ENCODE results near the gene PPP6R2. TPM values are rescaled to one million over a fixed set of nuclear protein-coding genes. Genes with fewer than 3 reads are reported as not detected.

The PPP6R2 gene
- total and polyA plus RNA-seq, 2 of the 8 experiments (the other 6 are each of a cell fraction or from before 2014, with no cell fraction given): 25.0 to 32.2 TPM

DNA sequence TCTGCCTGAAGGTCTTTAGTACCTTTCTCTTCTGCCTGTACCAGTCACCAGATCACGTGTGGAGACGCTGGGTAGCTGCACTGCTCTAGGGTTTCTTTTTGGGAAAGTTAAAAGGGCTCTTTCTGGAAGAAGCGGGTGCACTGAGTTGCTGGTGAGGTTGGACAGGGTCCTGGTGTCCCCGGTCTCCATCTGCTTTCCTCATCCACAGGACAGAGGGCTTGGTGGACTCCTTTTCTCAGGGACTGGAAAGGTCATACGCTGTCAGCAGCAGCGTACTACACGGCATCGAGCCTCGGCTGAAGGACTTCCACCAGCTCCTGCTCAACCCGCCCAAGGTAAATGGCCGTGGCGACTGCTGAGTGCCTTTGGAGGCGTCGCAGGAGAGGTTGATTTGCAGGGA lies 78.9 kb downstream of the PPP6R2 start:
- no peak overlapping the region for H3K56ac ChIP-seq (replicated peaks; ENCODE audit: insufficient read length, low read depth, low read length)

More for the DNA sequence above, 78.9 kb downstream of the PPP6R2 start:
- Histone ChIP-seq H2BK120ac (replicated peaks; ENCODE audit: low read depth, low read length) (no peak overlapping the region), H2BK15ac (ENCODE audit: low read length) (no peak overlapping the region), H3K23me2 (ENCODE audit: low read depth, low read length) (no peaks in the 10 kb centered on the region), H3K14ac (ENCODE audit: insufficient read length) (no peak overlapping the region), H3K79me2 (ENCODE audit: control insufficient read depth in 1 of 2, insufficient read depth in 2 of 2, low read length in 2 of 2) (no peaks in the 10 kb centered on the region), H2AK5ac (ENCODE audit: low read depth, low read length) (no peak overlapping the region), H3K9me3 (ENCODE audit: insufficient read depth in 2 of 2, low read depth in 1 of 2, low read length in 1 of 2) (no peaks in the 10 kb centered on the region), H3K9ac (replicated peaks in 1 of 4; ENCODE audit: extremely low read depth in 1 of 4, low read depth in 3 of 4, low read length in 3 of 4) (no peak overlapping the region), H4K91ac (replicated peaks; ENCODE audit: insufficient read length, low read length) (no peak overlapping the region), H3K18ac (ENCODE audit: extremely low read depth, low read length) (no peak overlapping the region), H2BK12ac (ENCODE audit: low read depth, low read length) (no peak overlapping the region), H3K4ac (replicated peaks; ENCODE audit: insufficient read length, low read depth, low read length) (no peak overlapping the region), H2BK5ac (ENCODE audit: low read depth, low read length) (no peak overlapping the region), H2BK20ac (ENCODE audit: low read length) (no peak overlapping the region), H2AFZ (ENCODE audit: low read length) (no peak overlapping the region), H3K4me1 (replicated peaks in 1 of 4; ENCODE audit: control insufficient read depth in 3 of 4, insufficient read depth in 4 of 4, low read length in 3 of 4) (no peaks in the 10 kb centered on the region), H3K79me1 (ENCODE audit: low read depth, low read length) (no peaks in the 10 kb centered on the region), H3K4me2 (ENCODE audit: insufficient read depth in 1 of 2, low read depth in 2 of 2, low read length in 2 of 2) (no peak overlapping the region), H4K8ac (ENCODE audit: extremely low read depth, insufficient read depth, low read length) (no peak overlapping the region; the same call in 1 of the 2 replicates), H4K20me1 (replicated peaks in 1 of 2; ENCODE audit: control insufficient read depth in 1 of 2, insufficient read depth in 2 of 2, low read length in 2 of 2) (peaks cover 0 to 8% of the 10 kb centered on the region in 2 experiments), H3K36me3 (ENCODE audit: control insufficient read depth in 2 of 4, insufficient read depth in 4 of 4, low read length in 3 of 4) (peaks cover 9 to 44% (median 34%) of the 10 kb centered on the region in 4 experiments), H3K23ac (ENCODE audit: insufficient read length) (no peak overlapping the region), H3K27me3 (replicated peaks in 1 of 4; ENCODE audit: control insufficient read depth in 3 of 4, extremely low read depth in 1 of 4, insufficient read depth in 3 of 4, low read length in 3 of 4) (no peaks in the 10 kb centered on the region), H3K4me3 (ENCODE audit: extremely low read depth in 1 of 4, insufficient read depth in 2 of 4, low read depth in 3 of 4, low read length in 4 of 4) (no peak overlapping the region), H4K5ac (ENCODE audit: insufficient read length, low read depth, low read length) (no peak overlapping the region), H3K27ac (ENCODE audit: low read depth, low read length) (no peak overlapping the region)
- 93% methylated on average over 14 of the region's 14 CpGs; no CpG with 5 or more reads in 1 of the 2 experiments for WGBS, 2 experiments (ENCODE audit: extremely low coverage in 1 of 2, insufficient coverage in 1 of 2, insufficient read length in 1 of 2, insufficient replicate concordance in 2 of 2, low coverage in 1 of 2, low lambda C conversion rate in 2 of 2, missing lambda C conversion rate in 1 of 2)
- TF ChIP-seq TAF1 (IDR thresholded peaks at IDR 0.05; ENCODE audit: low read depth, low read length) (no peak), GABPA (IDR thresholded peaks at IDR 0.05; ENCODE audit: borderline replicate concordance, insufficient read depth, low read length) (no peak), FOSL1 (IDR thresholded peaks at IDR 0.05; ENCODE audit: insufficient read depth, low read depth, low read length) (no peak), CBX8 (IDR thresholded peaks at IDR 0.05; ENCODE audit: borderline replicate concordance, low read depth, low read length) (no peak), KDM4A (IDR thresholded peaks at IDR 0.05; ENCODE audit: low read depth, low read length, severe bottlenecking) (no peak), ASH2L (IDR thresholded peaks at IDR 0.05; ENCODE audit: low read length) (no peak), BCL11A (IDR thresholded peaks at IDR 0.05; ENCODE audit: low read depth in 2 of 2, low read length in 2 of 2) (no peak)
- DNase-seq (ENCODE audit: low read depth in 1 of 2, low spot score in 2 of 2) (no peak), FAIRE-seq (no peak)
- CTCF ChIA-PET (ENCODE audit: partially characterized antibody): interaction anchor here (3.1 kb wide), 1 partner anchor 22 kb away, joined by 10 read pairs; no protein-coding TSS in a partner anchor
- POLR2A ChIA-PET (ENCODE audit: partially characterized antibody): interaction anchor here (1.2 to 2.0 kb wide), 2 partner anchors 8 to 9 kb away, joined by 4 to 5 read pairs; no protein-coding TSS in a partner anchor
